Measurements from ENCODE around the gene NOP10. TPM values are rescaled to one million over a fixed set of nuclear protein-coding genes. Genes with fewer than 3 reads are reported as not detected.
A peak's percentile ranks its signal among the peaks of the same experiment; 100 is the strongest.
"Not testable (repeated sequence)": the region's sequence is repeated elsewhere in the genome, so short reads cannot be mapped to it uniquely, and the experiment has no call there.

Gene NOP10
- total and polyA plus RNA-seq, 2 of the 8 experiments (the other 6 are each of a cell fraction or from before 2014, with no cell fraction given) = 285 to 981 TPM

DNA sequence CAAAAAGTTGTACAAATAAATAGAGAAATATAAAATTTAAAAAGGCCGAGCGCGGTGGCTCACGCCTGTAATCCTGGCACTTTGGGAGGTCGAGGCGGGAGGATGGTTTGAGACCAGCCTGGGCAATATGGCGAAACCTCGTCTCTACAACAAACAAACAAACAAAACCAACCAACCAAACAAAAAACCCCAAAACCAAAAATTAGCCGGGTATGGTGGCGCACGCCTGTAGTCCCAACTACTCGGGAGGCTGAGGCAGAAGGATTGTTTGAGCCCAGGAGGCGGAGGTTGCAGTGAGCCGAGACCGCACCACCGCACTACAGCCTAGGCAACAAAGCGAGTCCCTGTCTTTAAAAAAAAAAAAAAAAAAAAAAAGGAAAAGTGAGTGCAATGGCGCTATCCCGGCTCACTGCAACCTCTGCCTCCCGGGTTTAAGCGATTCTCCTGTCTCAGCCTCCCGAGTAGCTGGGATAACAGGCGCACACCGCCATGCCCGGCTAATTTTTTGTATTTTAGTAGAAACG, 661 bp downstream of the NOP10 start:
- not testable (repeated sequence) for H3K79me1 ChIP-seq (ENCODE audit: low read depth, low read length); H2BK5ac ChIP-seq (ENCODE audit: low read depth, low read length); H3K18ac ChIP-seq (ENCODE audit: extremely low read depth, low read length); H3K4ac ChIP-seq (replicated peaks; ENCODE audit: insufficient read length, low read depth, low read length); H2BK120ac ChIP-seq (replicated peaks; ENCODE audit: low read depth, low read length); H3K9me3 ChIP-seq (ENCODE audit: insufficient read depth in 2 of 2, low read depth in 1 of 2, low read length in 1 of 2); H2AK5ac ChIP-seq (ENCODE audit: low read depth, low read length); H2BK15ac ChIP-seq (ENCODE audit: low read length); H3K23me2 ChIP-seq (ENCODE audit: low read depth, low read length); DNase-seq (ENCODE audit: low read depth in 1 of 2, low spot score in 2 of 2); FAIRE-seq; H2AFZ ChIP-seq (ENCODE audit: low read length); H3K23ac ChIP-seq (ENCODE audit: insufficient read length); H3K56ac ChIP-seq (replicated peaks; ENCODE audit: insufficient read length, low read depth, low read length); H3K27ac ChIP-seq (ENCODE audit: low read depth, low read length); H2BK12ac ChIP-seq (ENCODE audit: low read depth, low read length); H3K27me3 ChIP-seq (replicated peaks in 1 of 4; ENCODE audit: control insufficient read depth in 3 of 4, extremely low read depth in 1 of 4, insufficient read depth in 3 of 4, low read length in 3 of 4); H4K91ac ChIP-seq (replicated peaks; ENCODE audit: insufficient read length, low read length); H3K14ac ChIP-seq (ENCODE audit: insufficient read length); H4K5ac ChIP-seq (ENCODE audit: insufficient read length, low read depth, low read length); H2BK20ac ChIP-seq (ENCODE audit: low read length); H4K20me1 ChIP-seq (replicated peaks in 1 of 2; ENCODE audit: control insufficient read depth in 1 of 2, insufficient read depth in 2 of 2, low read length in 2 of 2)
- Histone ChIP-seq H3K4me2 (ENCODE audit: insufficient read depth in 1 of 2, low read depth in 2 of 2, low read length in 2 of 2) (peak overlapping the region; percentile 20 to 73), H3K4me1 (replicated peaks in 1 of 4; ENCODE audit: control insufficient read depth in 3 of 4, insufficient read depth in 4 of 4, low read length in 3 of 4) (peaks cover 4 to 11% (median 8%) of the 10 kb centered on the region in 4 experiments; a peak in 6 of 7 replicates), H3K79me2 (ENCODE audit: control insufficient read depth in 1 of 2, insufficient read depth in 2 of 2, low read length in 2 of 2) (peaks cover 0 to 20% of the 10 kb centered on the region in 2 experiments; a peak in 3 of 4 replicates), H3K36me3 (ENCODE audit: control insufficient read depth in 2 of 4, insufficient read depth in 4 of 4, low read length in 3 of 4) (peaks cover 2 to 13% (median 6%) of the 10 kb centered on the region in 4 experiments; a peak in 5 of 8 replicates), H3K9ac (replicated peaks in 1 of 4; ENCODE audit: extremely low read depth in 1 of 4, low read depth in 3 of 4, low read length in 3 of 4) (peak overlapping the region in 3 of 4 experiments; percentile 81 to 93 (median 85); a peak in 6 of 7 replicates), H3K4me3 (ENCODE audit: extremely low read depth in 1 of 4, insufficient read depth in 2 of 4, low read depth in 3 of 4, low read length in 4 of 4) (peak overlapping the region; percentile 86 to 94 (median 92)), H4K8ac (ENCODE audit: extremely low read depth, insufficient read depth, low read length) (peak overlapping the region; percentile 86)
- ChIA-PET POLR2A (ENCODE audit: partially characterized antibody) (interaction anchor here (0.8 to 1.9 kb wide), 6 partner anchors 8 to 25 kb away, joined by 3 to 17 read pairs (median 4); partner anchors contain the start of gene LPCAT4), CTCF (ENCODE audit: partially characterized antibody) (interaction anchor here (0.6 to 3.4 kb wide), 7 partner anchors 11 to 512 kb away, joined by 3 to 34 read pairs (median 6); partner anchors contain the start of gene LPCAT4)
- 38% methylated on average over 26 of the region's 26 CpGs; no CpG with 5 or more reads in 1 of the 2 experiments for whole genome bisulfite sequencing, 2 experiments (ENCODE audit: extremely low coverage in 1 of 2, insufficient coverage in 1 of 2, insufficient read length in 1 of 2, insufficient replicate concordance in 2 of 2, low coverage in 1 of 2, low lambda C conversion rate in 2 of 2, missing lambda C conversion rate in 1 of 2)

Data from H1 (cell line).